Neural cell (in vitro differentiated cells): Measurements from ENCODE around the gene PODNL1. TPM values are rescaled to one million over a fixed set of nuclear protein-coding genes. Genes with fewer than 3 reads are reported as not detected.

Experiments used
- H2AFZ ChIP-seq: fragments of 200-600, 300-800 bp; sonication (generic), shearing (Covaris generic); 2 replicates; pipeline ENCODE4 v1.6.0; 2014; ENCODE audit warnings: low read depth, mild to moderate bottlenecking, antibody characterized with exemption, low read length, moderate library complexity
- H3F3A ChIP-seq: fragments of 200-600 bp; shearing (Covaris generic); 2 replicates; pipeline ENCODE4 v1.6.1; 2016; ENCODE audit warnings: mild to moderate bottlenecking, moderate library complexity, mixed read lengths, antibody characterized with exemption, low read length; ENCODE audit not compliant: insufficient read depth, poor library complexity, severe bottlenecking
- H3K27ac ChIP-seq: fragments of 200-600, 300-800 bp; sonication (generic), shearing (Covaris generic); 2 replicates; pipeline ENCODE4 v1.5.1; 2014; ENCODE audit warnings: mild to moderate bottlenecking, low read length, moderate library complexity
- H3K27me3 ChIP-seq: fragments of 300-800, 200-600 bp; sonication (generic), shearing (Covaris generic); 2 replicates; pipeline ENCODE4 v1.6.0; 2014; ENCODE audit warnings: mild to moderate bottlenecking, low read depth, low read length, moderate library complexity; ENCODE audit not compliant: insufficient read depth
- H3K36me3 ChIP-seq: fragments of 300-800, 200-600 bp; sonication (generic), shearing (Covaris generic); 2 replicates; pipeline ENCODE4 v1.5.1; 2014; ENCODE audit warnings: mild to moderate bottlenecking, antibody characterized with exemption, low read length, moderate library complexity; ENCODE audit not compliant: insufficient read depth
- H3K4me2 ChIP-seq: fragments of 300-800, 200-600 bp; sonication (generic), shearing (Covaris generic); 2 replicates; pipeline ENCODE4 v1.6.0; 2014; ENCODE audit warnings: mild to moderate bottlenecking, low read length
- H3K4me3 ChIP-seq: fragments of 300-800, 200-600 bp; sonication (generic), shearing (Covaris generic); 2 replicates; pipeline ENCODE4 v1.5.1; 2014; ENCODE audit warnings: mild to moderate bottlenecking, low read length, moderate library complexity
- H3K79me2 ChIP-seq: fragments of 200-600 bp; shearing (Covaris generic); replicated peaks from 2 replicates; pipeline ENCODE4 v1.6.0; 2014; ENCODE audit warnings: mild to moderate bottlenecking, low read length, moderate library complexity; ENCODE audit not compliant: insufficient read depth
- H3K9ac ChIP-seq: fragments of 300-800, 200-600 bp; sonication (generic), shearing (Covaris generic); 2 replicates; pipeline ENCODE4 v1.6.1; 2016; ENCODE audit warnings: mild to moderate bottlenecking, low read length, mixed read lengths
- H3K9me2 ChIP-seq: fragments of 200-600 bp; shearing (Covaris generic); 2 replicates; pipeline ENCODE4 v1.6.1; 2016; ENCODE audit warnings: mild to moderate bottlenecking, low read length, mixed read lengths; ENCODE audit not compliant: insufficient read depth
- H3K9me3 ChIP-seq: fragments of 200-600, 300-800 bp; sonication (generic), shearing (Covaris generic); 2 replicates; pipeline ENCODE4 v1.6.1; 2016; ENCODE audit warnings: mild to moderate bottlenecking, mixed run types, low read length, moderate library complexity, mixed read lengths
- H4K20me1 ChIP-seq: fragments of 200-600 bp; shearing (Covaris generic); 2 replicates; pipeline ENCODE4 v1.6.1; 2016; ENCODE audit warnings: mild to moderate bottlenecking, mixed run types; ENCODE audit not compliant: insufficient read depth
- CTCF ChIP-seq: fragments of 450-650 bp; IDR thresholded peaks from 2 replicates; pipeline ENCODE4 v1.5.1; 2014; ENCODE audit warnings: antibody characterized with exemption, mild to moderate bottlenecking, moderate library complexity; ENCODE audit not compliant: poor library complexity, severe bottlenecking
- EP300 ChIP-seq: fragments of 450-650 bp; conservative IDR thresholded peaks from 2 replicates; pipeline ENCODE4 v1.6.1; 2014; ENCODE audit warnings: antibody characterized with exemption, mild to moderate bottlenecking, moderate library complexity; ENCODE audit not compliant: poor library complexity, severe bottlenecking
- EZH2 ChIP-seq: fragments of 200-600, 300-800 bp; shearing (Covaris generic), sonication (generic); IDR thresholded peaks from 2 replicates; pipeline ENCODE4 v1.6.1; 2014; ENCODE audit warnings: antibody characterized with exemption, low read length, borderline replicate concordance, mild to moderate bottlenecking; ENCODE audit not compliant: insufficient read depth, poor library complexity, severe bottlenecking
- MXI1 ChIP-seq: fragments of 450-650 bp; conservative IDR thresholded peaks from 2 replicates; pipeline ENCODE4 v1.6.1; 2014; ENCODE audit warnings: antibody characterized with exemption, mild to moderate bottlenecking; ENCODE audit not compliant: poor library complexity, severe bottlenecking
- POLR2AphosphoS5 ChIP-seq: IDR thresholded peaks from 2 replicates; pipeline ENCODE4 v1.6.1; 2012
- RAD21 ChIP-seq: fragments of 450-650 bp; conservative IDR thresholded peaks from 2 replicates; pipeline ENCODE4 v1.6.1; 2014; ENCODE audit warnings: antibody characterized with exemption, mild to moderate bottlenecking, moderate library complexity
- SMC3 ChIP-seq: fragments of 450-650 bp; conservative IDR thresholded peaks from 2 replicates; pipeline ENCODE4 v1.6.1; 2014; ENCODE audit warnings: antibody characterized with exemption, mild to moderate bottlenecking, moderate library complexity; ENCODE audit not compliant: poor library complexity
- TAF1 ChIP-seq: IDR thresholded peaks from 2 replicates; pipeline ENCODE4 v1.6.1; 2012; ENCODE audit warnings: low read depth
- polyA plus RNA-seq: library from polyadenylated mRNA; depleted of rRNA; stranded (reverse); fragments of >200 nt; gene quantifications from 2 replicates; pipeline ENCODE4 v1.2.3, GENCODE V29; 2014
- TF ChIP-seq, protein P1 (sequence below): IDR thresholded peaks from 2 replicates; pipeline ENCODE4 v1.6.1; 2012; ENCODE audit warnings: borderline replicate concordance

Gene PODNL1
- polyA plus RNA-seq, 1 donor from 2014 or later = not detected

GRCh38 chr19:13902993-13903555, 35.1 kb downstream of the PODNL1 start:
- no peaks in the 10 kb centered on the region for H3K27me3 ChIP-seq
- no peak overlapping the region for H2AFZ ChIP-seq
- no peaks in the 10 kb centered on the region for H3F3A ChIP-seq
- H3K36me3 ChIP-seq = no peaks in the 10 kb centered on the region
- H3K9ac ChIP-seq = no peak overlapping the region
- H3K9me3 ChIP-seq = no peaks in the 10 kb centered on the region
- H3K4me2 ChIP-seq = no peak overlapping the region
- H3K27ac ChIP-seq = no peak overlapping the region
- H3K79me2 ChIP-seq = peaks cover 4% of the 10 kb centered on the region
- no peak overlapping the region for H3K4me3 ChIP-seq
- no peaks in the 10 kb centered on the region for H3K9me2 ChIP-seq
- TF ChIP-seq, protein P1, sequence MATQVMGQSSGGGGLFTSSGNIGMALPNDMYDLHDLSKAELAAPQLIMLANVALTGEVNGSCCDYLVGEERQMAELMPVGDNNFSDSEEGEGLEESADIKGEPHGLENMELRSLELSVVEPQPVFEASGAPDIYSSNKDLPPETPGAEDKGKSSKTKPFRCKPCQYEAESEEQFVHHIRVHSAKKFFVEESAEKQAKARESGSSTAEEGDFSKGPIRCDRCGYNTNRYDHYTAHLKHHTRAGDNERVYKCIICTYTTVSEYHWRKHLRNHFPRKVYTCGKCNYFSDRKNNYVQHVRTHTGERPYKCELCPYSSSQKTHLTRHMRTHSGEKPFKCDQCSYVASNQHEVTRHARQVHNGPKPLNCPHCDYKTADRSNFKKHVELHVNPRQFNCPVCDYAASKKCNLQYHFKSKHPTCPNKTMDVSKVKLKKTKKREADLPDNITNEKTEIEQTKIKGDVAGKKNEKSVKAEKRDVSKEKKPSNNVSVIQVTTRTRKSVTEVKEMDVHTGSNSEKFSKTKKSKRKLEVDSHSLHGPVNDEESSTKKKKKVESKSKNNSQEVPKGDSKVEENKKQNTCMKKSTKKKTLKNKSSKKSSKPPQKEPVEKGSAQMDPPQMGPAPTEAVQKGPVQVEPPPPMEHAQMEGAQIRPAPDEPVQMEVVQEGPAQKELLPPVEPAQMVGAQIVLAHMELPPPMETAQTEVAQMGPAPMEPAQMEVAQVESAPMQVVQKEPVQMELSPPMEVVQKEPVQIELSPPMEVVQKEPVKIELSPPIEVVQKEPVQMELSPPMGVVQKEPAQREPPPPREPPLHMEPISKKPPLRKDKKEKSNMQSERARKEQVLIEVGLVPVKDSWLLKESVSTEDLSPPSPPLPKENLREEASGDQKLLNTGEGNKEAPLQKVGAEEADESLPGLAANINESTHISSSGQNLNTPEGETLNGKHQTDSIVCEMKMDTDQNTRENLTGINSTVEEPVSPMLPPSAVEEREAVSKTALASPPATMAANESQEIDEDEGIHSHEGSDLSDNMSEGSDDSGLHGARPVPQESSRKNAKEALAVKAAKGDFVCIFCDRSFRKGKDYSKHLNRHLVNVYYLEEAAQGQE = no peak
- TF ChIP-seq RAD21 (no peak), EZH2 (no peak), SMC3 (no peak), EP300 (no peak), CTCF (peak; percentile 37), POLR2AphosphoS5 (no peak)
- H4K20me1 ChIP-seq = no peaks in the 10 kb centered on the region

GRCh38 chr19:13899912-13900584, 38.2 kb downstream of the PODNL1 start:
- TF ChIP-seq SMC3 = no peak
- TF ChIP-seq EP300 = no peak
- TF ChIP-seq TAF1 = no peak
- TF ChIP-seq, protein P1 = no peak
- TF ChIP-seq RAD21 = no peak
- no peak for TF ChIP-seq EZH2
- no peak for TF ChIP-seq MXI1
- TF ChIP-seq POLR2AphosphoS5 = no peak
- TF ChIP-seq CTCF = no peak
- no peak overlapping the region for H3K27ac ChIP-seq

More at GRCh38 chr19:13899912-13900584, 38.2 kb downstream of the PODNL1 start:
- H3K9me3 ChIP-seq = no peaks in the 10 kb centered on the region
- no peaks in the 10 kb centered on the region for H3K36me3 ChIP-seq
- H3K9ac ChIP-seq = no peak overlapping the region
- no peaks in the 10 kb centered on the region for H3K9me2 ChIP-seq
- H3K4me3 ChIP-seq = no peak overlapping the region
- H3K79me2 ChIP-seq = no peaks in the 10 kb centered on the region
- no peaks in the 10 kb centered on the region for H4K20me1 ChIP-seq
- no peak overlapping the region for H2AFZ ChIP-seq
- no peaks in the 10 kb centered on the region for H3K27me3 ChIP-seq
- H3F3A ChIP-seq = no peaks in the 10 kb centered on the region
- no peak overlapping the region for H3K4me2 ChIP-seq
